ENCODE data around the gene HTRA2.

The HTRA2 gene

DNA sequence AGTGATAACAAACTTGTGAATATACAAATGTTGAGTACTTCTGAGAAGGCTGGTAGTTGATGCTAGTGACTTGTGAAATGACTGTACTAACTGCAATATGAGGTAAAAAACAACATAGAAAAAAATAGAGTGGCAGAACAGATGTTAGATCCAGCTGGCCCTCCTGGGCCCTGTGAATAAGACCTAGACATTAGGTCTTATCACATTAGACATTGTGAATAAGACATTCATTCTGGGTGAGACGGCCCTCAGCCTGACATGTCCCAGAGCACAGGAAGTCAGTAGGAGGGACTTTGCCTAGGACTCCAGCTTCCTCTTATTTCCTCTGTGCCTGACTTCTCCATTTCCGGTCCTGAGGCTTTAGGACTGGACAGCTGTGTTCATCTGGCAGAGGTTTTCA, 47.7 kb downstream of the HTRA2 start:
- TF ChIP-seq CTCF (IDR thresholded peaks at IDR 0.05; ENCODE audit: low read depth, low read length), result no peak
- DNase-seq (ENCODE audit: low read depth, low spot score), result no peak
- no peak overlapping the region for H3K4me3 ChIP-seq (ENCODE audit: low read depth, low read length)
- in situ Hi-C loops (cut with HindIII; ENCODE audit: low sequenced_read_pairs), result no loop called here

- no peak for TF ChIP-seq CTCF (IDR thresholded peaks at IDR 0.05; ENCODE audit: low read depth, low read length)
- in situ Hi-C loops (cut with HindIII; ENCODE audit: low sequenced_read_pairs), result no loop called here
- H3K4me3 ChIP-seq (ENCODE audit: low read depth, low read length), result no peak overlapping the region
- no peak for DNase-seq (ENCODE audit: low read depth, low spot score)
These were observed 48.7 kb downstream of the HTRA2 start for GRCh38 chr2:74578408-74578807.

GRCh38 chr2:74581463-74581862, 51.7 kb downstream of the HTRA2 start:
- in situ Hi-C loops (cut with HindIII; ENCODE audit: low sequenced_read_pairs), result no loop called here
- H3K4me3 ChIP-seq (ENCODE audit: low read depth, low read length), result no peak overlapping the region
- no peak for TF ChIP-seq CTCF (IDR thresholded peaks at IDR 0.05; ENCODE audit: low read depth, low read length)
- DNase-seq (ENCODE audit: low read depth, low spot score), result no peak

GRCh38 chr2:74582184-74582583, 52.5 kb downstream of the HTRA2 start:
- no peak for DNase-seq (ENCODE audit: low read depth, low spot score)
- TF ChIP-seq CTCF (IDR thresholded peaks at IDR 0.05; ENCODE audit: low read depth, low read length), result no peak
- H3K4me3 ChIP-seq (ENCODE audit: low read depth, low read length), result no peak overlapping the region
- in situ Hi-C loops (cut with HindIII; ENCODE audit: low sequenced_read_pairs), result no loop called here

All from astrocyte of the spinal cord (primary cell).